Stimulated activated CD8-positive, alpha-beta memory T cell treated with anti-CD3 and anti-CD28 coated beads, Interleukin-12 subunit alpha, Interleukin-12 subunit beta, amount 100 ng/mL, for 24 hours (primary cell): Measurements from ENCODE around the gene FAM227B.
A peak's percentile ranks its signal among the peaks of the same experiment; 100 is the strongest.
"Not testable (repeated sequence)": the region's sequence is repeated elsewhere in the genome, so short reads cannot be mapped to it uniquely, and the experiment has no call there.

Experiments
- DNase-seq: peaks from one replicate; pipeline ENCODE4 v3.0.0-alpha.2; 2020; ENCODE audit errors: extremely low read depth

Gene FAM227B

GRCh38 chr15:49438962-49439631, 181.5 kb downstream of the FAM227B start:
- no peak for DNase-seq

- no peak for DNase-seq
Observed at GRCh38 chr15:49436751-49437150, 183.9 kb downstream of the FAM227B start.

- no peak for DNase-seq
Observed at GRCh38 chr15:49435174-49435573, 185.4 kb downstream of the FAM227B start.

- no peak for DNase-seq
Observed at GRCh38 chr15:49430046-49430445, 190.6 kb downstream of the FAM227B start.

GRCh38 chr15:49428409-49429095, 192.1 kb downstream of the FAM227B start:
- DNase-seq: no peak

GRCh38 chr15:49427372-49427771, 193.2 kb downstream of the FAM227B start:
- DNase-seq: no peak

GRCh38 chr15:49424954-49425353, 195.7 kb downstream of the FAM227B start:
- DNase-seq: no peak

- DNase-seq: no peak
Observed at GRCh38 chr15:49423901-49424550, 196.6 kb downstream of the FAM227B start.

- no peak for DNase-seq
Observed at GRCh38 chr15:49423021-49423420, 197.6 kb downstream of the FAM227B start, which contains the start of gene FGF7. Gene FGF7, plus strand, starts transcription at chr15:49423242. Its CDS starts 1,056 bp downstream, at chr15:49424298.

GRCh38 chr15:49421991-49422390, 198.6 kb downstream of the FAM227B start:
- peak; percentile 2 for DNase-seq

- DNase-seq: no peak
Observed at GRCh38 chr15:49418811-49419210, 201.8 kb downstream of the FAM227B start.

GRCh38 chr15:49415638-49416037, 205.0 kb downstream of the FAM227B start:
- DNase-seq: no peak

GRCh38 chr15:49415149-49415548, 205.5 kb downstream of the FAM227B start:
- no peak for DNase-seq

- no peak for DNase-seq
Observed at GRCh38 chr15:49412797-49413196, 207.8 kb downstream of the FAM227B start.

- no peak for DNase-seq
Observed at GRCh38 chr15:49410641-49411040, 210.0 kb downstream of the FAM227B start.

GRCh38 chr15:49406352-49407118, 214.1 kb downstream of the FAM227B start:
- no peak for DNase-seq

GRCh38 chr15:49402515-49403296, 217.9 kb downstream of the FAM227B start:
- not testable (repeated sequence) for DNase-seq

GRCh38 chr15:49387471-49387870, 233.1 kb downstream of the FAM227B start:
- DNase-seq: no peak

- DNase-seq: no peak
Observed at GRCh38 chr15:49383266-49383665, 237.4 kb downstream of the FAM227B start.

GRCh38 chr15:49382394-49382793, 238.2 kb downstream of the FAM227B start:
- DNase-seq: no peak

GRCh38 chr15:49380912-49381311, 239.7 kb downstream of the FAM227B start:
- no peak for DNase-seq
